Stimulated activated CD4-positive, alpha-beta T cell treated with anti-CD3 and anti-CD28 coated beads, Interleukin-1b, Interleukin-23, amount 100 ng/mL, for 1 hour (primary cell): ENCODE data around the gene ERN2.

ENCODE experiments used
- DNase-seq, 2 donors: peaks; one replicate each; pipeline ENCODE4 v3.0.0-alpha.2; 2020; ENCODE audit warnings: low read depth in 2 of 2

The ERN2 gene

DNA sequence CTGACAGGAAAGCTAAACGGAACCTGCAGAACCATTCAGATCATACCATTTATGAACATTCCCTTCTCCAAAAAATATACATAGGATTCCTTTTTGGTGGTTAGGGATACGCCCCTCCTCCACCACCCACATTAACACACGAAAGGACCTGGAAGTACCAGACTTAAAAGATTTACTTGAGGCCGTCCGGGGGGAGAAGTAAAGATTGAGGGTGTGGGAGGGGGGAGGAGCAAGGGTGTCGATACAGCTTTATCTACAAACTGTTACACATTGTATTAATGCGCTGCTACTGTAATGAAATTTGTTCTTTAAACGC lies 72.4 kb downstream of the ERN2 start:
- no peak for DNase-seq
